ENCODE data around the gene NFRKB. TPM values are rescaled to one million over a fixed set of nuclear protein-coding genes. Genes with fewer than 3 reads are reported as not detected.
A peak's percentile ranks its signal among the peaks of the same experiment; 100 is the strongest.
"Not testable (repeated sequence)": the region's sequence is repeated elsewhere in the genome, so short reads cannot be mapped to it uniquely, and the experiment has no call there.

The NFRKB gene
- total RNA-seq, 4 donors from 2014 or later, result 48.0 to 91.6 (median 64.3) TPM

DNA sequence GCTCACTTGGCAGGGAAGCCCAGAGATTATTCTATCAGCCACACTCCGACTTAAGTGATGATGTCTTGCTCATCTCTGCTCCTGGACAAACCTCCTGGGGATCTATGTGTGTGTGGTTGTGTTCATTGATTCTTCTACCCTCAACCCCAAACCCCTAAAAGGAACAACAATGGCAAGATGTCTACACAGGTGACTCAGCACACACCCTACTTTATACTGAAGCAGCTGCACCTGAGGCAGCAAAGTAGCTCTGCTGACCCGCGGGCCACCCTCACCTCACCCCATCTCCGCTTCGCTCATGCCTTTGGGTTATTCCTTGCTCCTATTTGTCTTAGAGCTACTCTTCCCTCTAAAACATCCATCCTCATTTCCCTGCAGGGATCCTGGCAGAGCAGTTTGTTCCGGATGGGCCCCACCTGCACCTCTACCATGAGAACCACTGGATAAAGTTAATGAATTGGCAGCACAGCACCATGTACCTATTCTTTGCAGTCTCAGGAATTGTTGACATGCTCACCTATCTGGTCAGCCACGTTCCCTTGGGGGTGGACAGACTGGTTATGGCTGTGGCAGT is 41.1 kb downstream of the NFRKB start:
- Histone ChIP-seq H3K9me3 (no peaks in the 10 kb centered on the region), H3K27ac (peak overlapping the region; percentile 49 to 87 (median 81)), H3K4me3 (replicated peaks in 1 of 3) (no peak overlapping the region), H3K4me1 (peaks cover 14 to 24% of the 10 kb centered on the region in 2 donors), H3K36me3 (no peaks in the 10 kb centered on the region), H3K27me3 (no peaks in the 10 kb centered on the region)
- TF ChIP-seq POLR2A (IDR thresholded peaks at IDR 0.05), result no peak
- intact Hi-C loops (cut with DNase I), result no loop called here
- WGBS, 2 donors, result 81 to 85% methylated on average over 7 of the region's 7 CpGs
- DNase-seq, result no peak

GRCh38 chr11:129853518-129854231 is 41.7 kb downstream of the NFRKB start:
- intact Hi-C loops (cut with DNase I), result no loop called here
- Histone ChIP-seq H3K4me1 (peaks cover 14 to 24% of the 10 kb centered on the region in 2 donors), H3K9me3 (no peaks in the 10 kb centered on the region), H3K27ac (peak overlapping the region; percentile 50 to 87 (median 81)), H3K36me3 (no peaks in the 10 kb centered on the region), H3K27me3 (no peaks in the 10 kb centered on the region), H3K4me3 (replicated peaks in 1 of 3) (no peak overlapping the region)
- DNase-seq, result peak; percentile 89 to 95
- 10 to 19% methylated on average over 10 of the region's 10 CpGs for WGBS, 2 donors
- TF ChIP-seq, protein P1, sequence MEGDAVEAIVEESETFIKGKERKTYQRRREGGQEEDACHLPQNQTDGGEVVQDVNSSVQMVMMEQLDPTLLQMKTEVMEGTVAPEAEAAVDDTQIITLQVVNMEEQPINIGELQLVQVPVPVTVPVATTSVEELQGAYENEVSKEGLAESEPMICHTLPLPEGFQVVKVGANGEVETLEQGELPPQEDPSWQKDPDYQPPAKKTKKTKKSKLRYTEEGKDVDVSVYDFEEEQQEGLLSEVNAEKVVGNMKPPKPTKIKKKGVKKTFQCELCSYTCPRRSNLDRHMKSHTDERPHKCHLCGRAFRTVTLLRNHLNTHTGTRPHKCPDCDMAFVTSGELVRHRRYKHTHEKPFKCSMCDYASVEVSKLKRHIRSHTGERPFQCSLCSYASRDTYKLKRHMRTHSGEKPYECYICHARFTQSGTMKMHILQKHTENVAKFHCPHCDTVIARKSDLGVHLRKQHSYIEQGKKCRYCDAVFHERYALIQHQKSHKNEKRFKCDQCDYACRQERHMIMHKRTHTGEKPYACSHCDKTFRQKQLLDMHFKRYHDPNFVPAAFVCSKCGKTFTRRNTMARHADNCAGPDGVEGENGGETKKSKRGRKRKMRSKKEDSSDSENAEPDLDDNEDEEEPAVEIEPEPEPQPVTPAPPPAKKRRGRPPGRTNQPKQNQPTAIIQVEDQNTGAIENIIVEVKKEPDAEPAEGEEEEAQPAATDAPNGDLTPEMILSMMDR (IDR thresholded peaks at IDR 0.05), result no peak
- TF ChIP-seq POLR2A (IDR thresholded peaks at IDR 0.05), result peak in 1 of 2 donors; percentile 30

GRCh38 chr11:129852125-129852740 is 43.1 kb downstream of the NFRKB start:
- Histone ChIP-seq H3K4me3 (replicated peaks in 1 of 3) (no peak overlapping the region), H3K9me3 (no peaks in the 10 kb centered on the region), H3K4me1 (peaks cover 14 to 24% of the 10 kb centered on the region in 2 donors), H3K27ac (peak overlapping the region in 2 of 3 donors; percentile 41 to 87), H3K36me3 (no peaks in the 10 kb centered on the region), H3K27me3 (no peaks in the 10 kb centered on the region)
- 46 to 55% methylated on average over 15 of the region's 15 CpGs for WGBS, 2 donors
- intact Hi-C loops (cut with DNase I), result no loop called here
- TF ChIP-seq, protein P1 (IDR thresholded peaks at IDR 0.05), result no peak
- TF ChIP-seq POLR2A (IDR thresholded peaks at IDR 0.05), result peak in 1 of 2 donors; percentile 7
- DNase-seq, result peak; percentile 45 to 66

DNA sequence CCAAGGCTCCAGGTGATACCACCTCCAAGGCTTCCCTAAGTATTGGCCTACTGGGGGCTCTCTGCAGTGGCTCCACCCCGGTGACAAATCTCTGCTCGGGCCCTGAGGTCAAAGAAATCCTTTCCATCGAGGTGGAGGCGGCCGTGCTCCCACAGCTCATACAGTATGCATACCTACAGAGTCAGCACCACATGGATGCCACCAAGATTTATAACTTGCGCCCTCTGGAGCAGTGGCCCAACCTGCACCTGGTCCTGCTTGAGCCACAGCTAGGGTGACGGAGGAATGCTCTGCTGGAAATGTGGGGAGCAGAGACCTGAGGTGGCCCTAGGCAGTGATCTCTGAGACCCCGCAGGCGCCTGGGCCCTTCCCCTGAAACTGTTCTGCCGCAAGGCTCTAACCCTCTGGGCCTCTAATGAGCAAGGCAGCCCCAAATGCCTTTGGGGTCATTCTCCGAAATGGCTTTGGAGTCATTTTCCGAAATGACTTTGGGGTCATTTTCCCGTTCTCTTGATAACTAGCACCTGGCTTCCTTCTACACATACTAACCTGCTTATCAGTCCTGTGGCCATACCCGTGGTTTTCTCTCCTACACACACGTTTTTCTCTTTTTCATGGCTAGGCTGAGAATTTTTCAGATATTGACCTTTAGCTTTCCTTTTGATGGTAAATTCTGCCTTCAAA is 45.8 kb downstream of the NFRKB start:
- 94 to 98% methylated on average over 13 to 15 of the region's 15 CpGs for WGBS, 2 donors
- intact Hi-C loops (cut with DNase I), result no loop called here
- H3K4me1 ChIP-seq, result peaks cover 20 to 38% of the 10 kb centered on the region in 2 donors
- no peaks in the 10 kb centered on the region for H3K9me3 ChIP-seq
- TF ChIP-seq, protein P1 (IDR thresholded peaks at IDR 0.05), result no peak
- no peak for TF ChIP-seq POLR2A (IDR thresholded peaks at IDR 0.05)
- no peaks in the 10 kb centered on the region for H3K36me3 ChIP-seq
- H3K4me3 ChIP-seq (replicated peaks in 1 of 3), result no peak overlapping the region
- no peak overlapping the region for H3K27ac ChIP-seq
- no peaks in the 10 kb centered on the region for H3K27me3 ChIP-seq
- DNase-seq, result no peak

DNA sequence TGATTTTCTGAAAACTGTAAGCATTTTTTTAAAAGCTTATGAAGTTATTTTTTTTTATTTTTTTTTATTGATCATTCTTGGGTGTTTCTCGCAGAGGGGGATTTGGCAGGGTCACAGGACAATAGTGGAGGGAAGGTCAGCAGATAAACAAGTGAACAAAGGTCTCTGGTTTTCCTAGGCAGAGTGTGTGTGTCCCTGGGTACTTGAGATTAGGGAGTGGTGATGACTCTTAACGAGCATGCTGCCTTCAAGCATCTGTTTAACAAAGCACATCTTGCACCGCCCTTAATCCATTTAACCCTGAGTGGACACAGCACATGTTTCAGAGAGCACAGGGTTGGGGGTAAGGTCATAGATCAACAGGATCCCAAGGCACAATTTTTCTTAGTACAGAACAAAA is 48.0 kb downstream of the NFRKB start:
- 14 to 35% methylated on average over 1 to 2 of the region's 3 CpGs for WGBS, 2 donors
- H3K4me3 ChIP-seq (replicated peaks in 1 of 3); intact Hi-C loops (cut with DNase I); H3K36me3 ChIP-seq; DNase-seq; H3K27me3 ChIP-seq; H3K9me3 ChIP-seq: not testable (repeated sequence)
- H3K27ac ChIP-seq, result peak overlapping the region in 2 of 3 donors; percentile 69 to 75
- peaks cover 7 to 16% of the 10 kb centered on the region in 2 donors for H3K4me1 ChIP-seq

Measured in thyroid gland (tissue), 4 donors.